GM23338 (cell line): ENCODE data around the gene YLPM1.
"Not testable (repeated sequence)": the region's sequence is repeated elsewhere in the genome, so short reads cannot be mapped to it uniquely, and the experiment has no call there.

Source experiments
- EZH2 ChIP-seq: fragments of 200-600 bp; sonication (generic); IDR thresholded peaks from one replicate; pipeline ENCODE4 v1.8.0; 2017; ENCODE audit warnings: antibody characterized with exemption, mild to moderate bottlenecking, low read depth; ENCODE audit not compliant: unreplicated experiment
- NANOG ChIP-seq: IDR thresholded peaks from 2 replicates; pipeline ENCODE4 v1.6.1; 2016; ENCODE audit warnings: antibody characterized with exemption, borderline replicate concordance
- POLR2AphosphoS5 ChIP-seq: IDR thresholded peaks from 2 replicates; pipeline ENCODE4 v1.6.1; 2016; ENCODE audit warnings: antibody characterized with exemption, low read depth
- ZNF331 ChIP-seq: fragments of 250-450 bp; sonication (Bioruptor Pico); IDR thresholded peaks from 2 replicates; pipeline ENCODE4 v1.5.0; 2020; ENCODE audit warnings: low read depth, mild to moderate bottlenecking, moderate library complexity
- TF ChIP-seq, protein P1 (sequence below), 2 experiments: fragments of 200-600 bp in 1 of 2; sonication (generic) in 1 of 2; conservative IDR thresholded peaks; 2 replicates each; pipeline versions ENCODE4 v1.5.1 to v1.6.1; 2016 to 2017; ENCODE audit warnings: antibody characterized with exemption in 2 of 2, low read depth in 2 of 2, mild to moderate bottlenecking in 2 of 2, moderate library complexity in 1 of 2
- TF ChIP-seq, protein P2 (sequence below): IDR thresholded peaks from one replicate; pipeline ENCODE4 v1.6.1; 2018; ENCODE audit warnings: antibody characterized with exemption; ENCODE audit not compliant: unreplicated experiment

DNA sequence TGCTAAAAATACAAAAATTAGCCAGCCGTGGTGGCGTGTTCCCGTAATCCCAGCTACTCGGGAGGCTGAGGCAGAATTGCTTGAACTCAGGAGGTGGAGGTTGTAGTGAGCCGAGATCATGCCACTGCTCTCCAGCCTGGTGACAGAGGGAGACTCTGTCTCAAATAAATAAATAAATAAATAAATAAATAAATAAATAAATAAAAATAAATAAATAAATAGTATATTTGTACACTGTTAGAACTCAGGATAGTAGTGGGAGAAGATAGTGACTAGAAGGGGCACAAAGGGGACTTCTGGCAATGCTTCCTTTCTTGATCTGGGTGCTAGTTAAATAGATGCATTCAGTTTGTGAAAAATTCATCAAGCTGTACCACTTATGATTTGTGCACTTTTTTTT, 4.6 kb upstream of the YLPM1 start:
- TF ChIP-seq EZH2; ZNF331 (CRISPR knock-in tag); POLR2AphosphoS5; NANOG: not testable (repeated sequence)
- TF ChIP-seq, protein P1, sequence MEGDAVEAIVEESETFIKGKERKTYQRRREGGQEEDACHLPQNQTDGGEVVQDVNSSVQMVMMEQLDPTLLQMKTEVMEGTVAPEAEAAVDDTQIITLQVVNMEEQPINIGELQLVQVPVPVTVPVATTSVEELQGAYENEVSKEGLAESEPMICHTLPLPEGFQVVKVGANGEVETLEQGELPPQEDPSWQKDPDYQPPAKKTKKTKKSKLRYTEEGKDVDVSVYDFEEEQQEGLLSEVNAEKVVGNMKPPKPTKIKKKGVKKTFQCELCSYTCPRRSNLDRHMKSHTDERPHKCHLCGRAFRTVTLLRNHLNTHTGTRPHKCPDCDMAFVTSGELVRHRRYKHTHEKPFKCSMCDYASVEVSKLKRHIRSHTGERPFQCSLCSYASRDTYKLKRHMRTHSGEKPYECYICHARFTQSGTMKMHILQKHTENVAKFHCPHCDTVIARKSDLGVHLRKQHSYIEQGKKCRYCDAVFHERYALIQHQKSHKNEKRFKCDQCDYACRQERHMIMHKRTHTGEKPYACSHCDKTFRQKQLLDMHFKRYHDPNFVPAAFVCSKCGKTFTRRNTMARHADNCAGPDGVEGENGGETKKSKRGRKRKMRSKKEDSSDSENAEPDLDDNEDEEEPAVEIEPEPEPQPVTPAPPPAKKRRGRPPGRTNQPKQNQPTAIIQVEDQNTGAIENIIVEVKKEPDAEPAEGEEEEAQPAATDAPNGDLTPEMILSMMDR (conservative IDR thresholded peaks at IDR 0.05; ENCODE audit: low read depth in 2 of 2), result not testable (repeated sequence)
- TF ChIP-seq, protein P2, sequence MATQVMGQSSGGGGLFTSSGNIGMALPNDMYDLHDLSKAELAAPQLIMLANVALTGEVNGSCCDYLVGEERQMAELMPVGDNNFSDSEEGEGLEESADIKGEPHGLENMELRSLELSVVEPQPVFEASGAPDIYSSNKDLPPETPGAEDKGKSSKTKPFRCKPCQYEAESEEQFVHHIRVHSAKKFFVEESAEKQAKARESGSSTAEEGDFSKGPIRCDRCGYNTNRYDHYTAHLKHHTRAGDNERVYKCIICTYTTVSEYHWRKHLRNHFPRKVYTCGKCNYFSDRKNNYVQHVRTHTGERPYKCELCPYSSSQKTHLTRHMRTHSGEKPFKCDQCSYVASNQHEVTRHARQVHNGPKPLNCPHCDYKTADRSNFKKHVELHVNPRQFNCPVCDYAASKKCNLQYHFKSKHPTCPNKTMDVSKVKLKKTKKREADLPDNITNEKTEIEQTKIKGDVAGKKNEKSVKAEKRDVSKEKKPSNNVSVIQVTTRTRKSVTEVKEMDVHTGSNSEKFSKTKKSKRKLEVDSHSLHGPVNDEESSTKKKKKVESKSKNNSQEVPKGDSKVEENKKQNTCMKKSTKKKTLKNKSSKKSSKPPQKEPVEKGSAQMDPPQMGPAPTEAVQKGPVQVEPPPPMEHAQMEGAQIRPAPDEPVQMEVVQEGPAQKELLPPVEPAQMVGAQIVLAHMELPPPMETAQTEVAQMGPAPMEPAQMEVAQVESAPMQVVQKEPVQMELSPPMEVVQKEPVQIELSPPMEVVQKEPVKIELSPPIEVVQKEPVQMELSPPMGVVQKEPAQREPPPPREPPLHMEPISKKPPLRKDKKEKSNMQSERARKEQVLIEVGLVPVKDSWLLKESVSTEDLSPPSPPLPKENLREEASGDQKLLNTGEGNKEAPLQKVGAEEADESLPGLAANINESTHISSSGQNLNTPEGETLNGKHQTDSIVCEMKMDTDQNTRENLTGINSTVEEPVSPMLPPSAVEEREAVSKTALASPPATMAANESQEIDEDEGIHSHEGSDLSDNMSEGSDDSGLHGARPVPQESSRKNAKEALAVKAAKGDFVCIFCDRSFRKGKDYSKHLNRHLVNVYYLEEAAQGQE, result not testable (repeated sequence)
